GM04504 (cell line): Measurements from ENCODE around the gene PRDX6.
A peak's percentile ranks its signal among the peaks of the same experiment; 100 is the strongest.
"Not testable (repeated sequence)": the region's sequence is repeated elsewhere in the genome, so short reads cannot be mapped to it uniquely, and the experiment has no call there.

Source experiments
- DNase-seq: peaks from one replicate; pipeline ENCODE4 v3.0.0-alpha.2; 2012; ENCODE audit warnings: low read depth

Gene PRDX6

DNA sequence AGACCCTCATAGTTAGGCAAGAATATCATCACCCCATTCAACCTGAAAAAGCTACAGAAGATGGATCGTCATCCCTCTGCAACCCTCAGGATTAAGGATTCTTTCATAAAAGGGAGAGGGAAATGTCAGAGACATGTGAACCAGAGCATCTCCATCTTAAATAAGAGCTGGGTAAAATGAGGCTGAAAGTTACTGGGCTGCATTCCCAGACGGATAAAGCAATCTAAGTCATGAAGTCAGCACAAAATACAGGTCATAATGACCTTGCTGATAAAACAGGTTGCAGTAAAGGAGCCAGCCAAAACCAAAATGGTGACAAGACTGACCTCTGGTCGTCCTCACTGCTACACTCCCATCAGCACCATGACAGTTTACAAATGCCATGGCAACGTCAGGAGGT is 22.6 kb downstream of the PRDX6 start:
- DNase-seq = no peak

DNA sequence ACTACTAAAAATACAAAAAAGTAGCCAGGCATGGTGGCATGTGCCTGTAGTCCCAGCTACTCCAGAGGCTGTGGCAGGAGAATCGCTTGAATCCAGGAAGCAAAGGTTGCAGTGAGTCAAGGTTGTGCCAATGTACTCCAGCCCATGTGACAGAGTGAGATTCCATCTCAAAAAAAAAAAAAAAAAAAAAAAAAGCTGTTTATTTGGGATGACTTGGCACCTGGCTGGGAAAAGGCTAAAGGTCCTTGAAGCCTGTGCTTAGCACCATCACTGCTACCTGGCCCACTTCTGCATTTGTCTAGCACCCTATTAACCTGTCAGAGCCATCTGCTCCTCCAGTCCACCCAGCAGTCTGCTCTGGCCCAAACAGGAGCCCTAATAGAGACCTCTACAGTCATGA is 25.0 kb downstream of the PRDX6 start:
- DNase-seq = no peak

DNA sequence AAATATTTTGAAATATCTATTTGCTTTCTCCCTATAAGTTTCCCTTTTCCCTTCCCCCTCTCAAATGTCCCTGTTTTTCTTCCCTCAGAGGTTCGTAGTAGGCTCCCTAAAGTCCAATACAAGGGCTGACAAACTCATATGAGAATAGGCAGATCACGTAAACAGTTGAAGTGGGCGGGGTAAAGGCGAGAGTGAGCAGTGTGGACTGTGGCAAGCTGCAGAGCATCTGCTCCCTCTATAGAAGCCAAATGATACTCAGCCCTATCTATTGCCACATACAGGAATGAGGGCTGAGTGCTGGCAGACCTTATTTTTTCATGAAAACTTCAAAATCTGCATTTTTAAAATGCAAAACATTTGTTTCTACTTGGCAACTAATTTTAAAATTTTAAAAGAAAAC is 26.3 kb downstream of the PRDX6 start:
- peak; percentile 19 for DNase-seq

DNA sequence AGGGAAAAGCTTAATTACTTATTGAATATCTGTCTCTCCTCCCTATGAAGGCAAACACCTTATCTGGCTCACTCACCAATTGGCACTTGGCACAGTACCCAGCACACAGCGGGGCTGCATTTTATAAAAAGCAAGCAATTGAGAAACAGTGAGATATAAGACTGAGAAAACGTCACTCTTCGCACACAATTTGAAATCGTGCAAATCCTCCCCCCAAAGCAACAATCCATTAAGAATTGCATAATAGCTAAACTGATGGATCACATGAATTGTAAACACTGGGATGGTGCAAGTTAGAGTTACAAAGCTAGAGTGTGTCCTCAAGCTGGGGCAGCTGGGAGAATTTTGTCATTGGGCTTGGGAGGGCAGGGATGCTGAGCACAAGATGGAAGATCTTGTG is 27.1 kb downstream of the PRDX6 start:
- DNase-seq = no peak

DNA sequence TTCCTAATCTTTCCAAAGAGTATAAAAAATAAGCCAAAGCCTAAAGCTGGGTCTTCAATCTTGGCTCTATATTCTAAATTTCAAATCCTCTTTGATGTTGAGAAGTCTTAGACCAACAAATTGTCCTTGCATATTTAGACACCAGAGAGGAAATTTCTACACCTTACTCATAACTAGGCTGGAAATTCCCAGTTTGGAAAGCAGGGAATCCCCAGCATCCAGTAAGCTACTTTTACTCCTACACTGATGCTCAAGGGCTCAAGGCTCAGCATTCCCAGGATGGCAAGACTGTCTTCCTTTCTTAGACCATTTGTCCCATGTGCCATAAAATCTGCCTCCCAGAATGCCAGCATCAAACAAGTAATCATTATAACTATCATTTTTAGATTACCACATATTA is 28.3 kb downstream of the PRDX6 start:
- DNase-seq = no peak

DNA sequence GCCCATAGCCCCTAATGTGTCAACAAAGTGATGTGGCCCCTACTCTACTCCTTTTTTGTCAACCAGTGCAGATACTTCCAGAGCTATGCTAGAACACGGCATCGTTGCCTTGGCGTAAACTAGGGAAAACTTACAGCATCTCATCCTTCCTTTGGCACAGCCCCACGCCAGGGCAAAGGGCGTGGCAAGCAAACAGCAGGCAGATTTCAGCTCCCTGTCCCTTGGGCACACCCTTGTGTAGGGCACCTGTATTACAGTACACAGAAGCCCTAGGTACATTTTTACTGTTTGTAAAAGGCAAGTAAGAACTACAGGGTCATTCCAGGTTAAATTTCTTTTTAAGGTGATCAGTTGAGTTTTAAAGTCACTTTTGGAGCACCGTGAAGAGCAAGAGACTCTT is 29.3 kb downstream of the PRDX6 start:
- no peak for DNase-seq

DNA sequence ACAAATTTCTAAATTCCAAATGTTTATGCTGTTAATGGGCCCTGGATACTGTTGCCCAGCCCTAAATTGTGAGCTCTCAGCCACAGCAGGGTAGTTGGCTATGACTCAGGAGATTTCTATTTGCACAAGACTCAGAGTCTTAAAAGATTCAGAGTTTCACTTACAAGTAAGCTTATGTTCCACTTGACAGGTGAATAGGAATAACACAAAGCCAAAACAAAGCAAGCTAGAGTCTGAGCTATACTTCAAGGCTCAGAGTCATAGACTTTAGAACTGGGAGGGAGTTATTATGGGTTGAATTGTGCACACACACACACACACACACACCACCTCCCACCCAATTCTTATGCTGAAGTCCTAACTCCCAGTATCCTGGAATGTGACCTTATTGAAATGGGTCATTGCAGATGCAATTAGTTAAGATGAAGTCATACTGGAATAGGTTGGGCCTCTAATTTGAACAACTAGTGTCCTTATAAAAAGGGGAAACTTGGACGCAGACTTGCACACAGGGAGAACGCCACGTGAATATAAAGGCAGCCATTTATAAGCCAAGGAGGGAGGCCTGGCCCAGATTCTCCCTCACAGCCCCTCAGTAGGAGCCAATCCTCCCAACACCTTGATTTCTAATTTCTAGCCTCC is 30.2 kb downstream of the PRDX6 start:
- DNase-seq = peak; percentile 44

DNA sequence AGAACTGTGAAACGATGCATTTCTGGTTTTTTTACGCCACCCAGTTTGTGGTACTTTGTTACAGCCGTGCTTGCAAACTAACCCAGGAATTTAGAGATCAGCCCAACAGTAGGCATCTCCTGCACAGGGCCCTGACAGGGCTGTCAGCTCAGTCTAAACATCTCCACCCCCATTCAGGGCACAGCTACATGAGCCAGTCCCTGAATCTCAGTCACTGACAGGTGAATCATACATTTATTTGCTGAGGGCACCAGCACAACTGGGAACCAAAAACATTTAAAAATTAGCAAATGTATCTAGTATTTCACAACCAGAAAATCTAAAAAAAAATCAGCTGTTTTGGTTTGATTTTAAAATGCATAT is 30.7 kb downstream of the PRDX6 start:
- no peak for DNase-seq

DNA sequence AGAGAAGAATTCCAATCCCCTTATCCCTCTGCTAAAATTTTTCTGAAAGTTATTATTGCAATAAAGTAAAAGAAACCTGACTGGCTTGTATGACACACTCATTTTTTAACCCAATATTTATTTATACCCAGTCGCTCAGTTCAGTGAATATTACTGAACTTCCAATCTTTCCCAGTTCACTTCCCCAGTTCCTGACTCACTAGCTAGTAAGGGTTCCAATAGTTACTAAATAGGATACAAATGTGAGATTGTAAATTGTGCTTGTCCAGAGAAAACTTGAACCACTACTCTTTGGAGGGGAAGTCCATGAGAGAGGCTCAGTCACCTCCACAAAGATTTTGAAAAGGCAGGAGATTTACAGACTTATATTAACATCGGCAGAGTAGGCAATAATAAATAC is 31.4 kb downstream of the PRDX6 start:
- DNase-seq = no peak

DNA sequence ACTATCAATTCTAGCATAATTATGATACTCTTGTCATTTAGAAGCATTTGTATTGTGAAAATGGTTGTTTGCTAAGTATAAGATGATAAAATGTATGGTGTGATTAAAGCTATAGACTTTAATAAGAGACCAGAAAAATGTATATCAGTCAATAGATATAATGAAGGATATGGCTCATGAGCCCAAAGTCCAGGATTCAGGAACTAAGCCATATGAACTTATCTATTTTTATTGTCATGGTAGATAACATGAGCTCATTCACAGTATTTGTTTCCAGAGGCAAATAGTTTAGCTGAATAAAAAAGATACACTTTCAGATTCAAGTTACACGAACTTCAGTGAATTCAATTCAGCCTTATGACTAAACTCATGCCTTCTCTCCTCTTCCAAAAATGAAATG is 32.7 kb downstream of the PRDX6 start:
- no peak for DNase-seq

DNA sequence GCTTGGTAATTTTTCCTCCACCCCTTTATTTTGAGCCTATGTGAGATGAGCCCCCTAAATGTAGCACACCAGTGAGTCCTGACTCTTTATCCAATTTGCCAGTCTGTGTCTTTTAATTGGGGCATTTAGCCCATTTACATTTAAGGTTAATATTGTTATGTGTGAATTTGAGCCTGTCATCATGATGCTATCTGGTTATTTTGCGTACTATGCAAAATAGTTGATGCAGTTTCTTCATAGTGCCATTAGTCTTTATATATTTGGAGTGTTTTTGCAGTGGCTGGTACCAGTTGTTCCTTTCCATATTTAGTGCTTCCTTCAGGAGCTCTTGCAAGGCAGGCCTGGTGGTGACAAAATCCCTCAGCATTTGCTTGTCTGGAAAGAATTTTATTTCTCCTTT is 37.4 kb downstream of the PRDX6 start:
- DNase-seq = not testable (repeated sequence)

DNA sequence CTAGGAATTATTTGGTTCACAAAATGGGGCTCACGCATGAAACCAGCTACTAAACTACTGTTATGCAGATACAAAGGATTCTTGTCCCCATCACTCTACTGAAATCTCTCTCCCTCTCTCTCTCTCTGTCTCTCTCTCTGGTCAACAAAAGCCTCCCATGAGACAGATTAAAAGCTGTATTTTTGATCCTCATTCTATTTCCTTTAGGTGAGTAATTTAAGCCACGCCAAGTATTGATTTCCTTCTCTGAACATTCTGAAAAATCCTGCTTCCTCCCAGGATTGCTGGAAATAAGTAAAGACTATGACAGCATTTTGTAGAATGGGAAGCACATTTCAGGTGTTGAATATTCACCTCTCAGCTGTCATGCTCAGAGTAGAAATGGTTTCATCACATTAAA is 43.7 kb downstream of the PRDX6 start:
- DNase-seq = no peak

DNA sequence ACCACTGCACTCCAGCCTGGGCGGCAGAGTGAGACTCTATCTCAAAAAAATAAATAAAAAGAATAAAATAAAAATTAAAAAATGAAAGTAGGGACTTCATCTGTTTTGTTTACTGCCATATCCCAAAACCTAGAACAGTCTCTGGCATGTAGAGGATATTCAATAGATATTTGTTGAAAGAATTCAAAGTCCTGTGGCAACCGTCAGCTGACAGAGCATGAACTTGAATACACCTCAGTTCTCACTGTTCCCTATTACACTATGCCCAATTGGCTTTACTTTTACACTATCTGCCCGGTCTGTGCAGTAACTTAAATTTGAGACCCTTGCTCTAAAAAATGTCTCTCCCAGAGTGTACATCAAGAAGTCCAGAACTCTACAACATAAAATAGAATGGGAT is 46.2 kb downstream of the PRDX6 start:
- DNase-seq = no peak

DNA sequence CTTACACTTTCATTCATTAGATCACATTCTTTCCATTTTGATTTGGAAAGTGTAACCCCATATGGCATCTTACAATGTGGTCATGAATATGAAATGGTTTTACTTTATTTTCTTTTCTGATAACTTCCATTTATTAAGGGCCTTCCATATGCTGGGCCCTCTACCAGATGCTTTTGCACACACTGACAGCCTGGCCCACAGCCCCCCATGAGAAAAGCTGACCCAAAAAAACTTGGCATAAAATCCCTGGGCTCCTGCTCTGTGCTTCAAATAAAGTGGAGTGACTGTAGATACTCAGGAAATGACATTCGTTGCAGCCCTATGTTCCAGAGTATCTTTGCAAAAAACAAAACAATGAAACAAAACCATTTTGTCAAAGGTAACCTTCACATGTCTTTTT is 48.8 kb downstream of the PRDX6 start:
- DNase-seq = no peak

DNA sequence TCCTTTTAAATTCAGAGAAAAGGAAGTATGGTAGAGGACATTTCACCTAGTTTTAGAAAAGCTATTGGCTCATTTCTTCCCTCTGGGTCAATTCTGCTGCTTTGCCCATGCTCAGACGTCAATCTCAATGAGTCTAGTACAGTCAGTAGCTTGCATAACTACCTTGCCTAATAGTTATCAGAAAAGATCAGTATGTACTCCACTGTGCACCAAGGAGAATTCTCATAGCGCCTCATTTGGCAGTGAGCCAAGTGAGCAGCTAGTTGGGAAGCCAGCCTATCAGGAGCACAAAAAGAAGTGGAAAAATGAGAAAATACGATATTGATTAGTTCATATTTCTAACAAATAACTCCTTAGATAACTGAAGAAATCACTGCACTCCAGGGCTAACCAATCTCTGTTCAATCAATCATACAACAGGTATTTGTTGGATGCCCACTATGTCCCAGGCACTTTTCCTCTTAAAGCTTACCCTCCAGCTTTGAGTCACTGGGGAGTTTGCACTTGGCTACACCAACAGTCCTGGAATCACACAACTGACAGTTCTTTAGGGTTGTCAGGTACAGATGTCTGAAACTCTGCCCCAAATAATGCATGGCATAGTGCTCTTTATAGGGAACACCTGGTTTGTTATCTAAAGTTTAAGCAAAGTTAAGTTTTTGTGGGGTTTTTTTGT is 50.2 kb downstream of the PRDX6 start:
- DNase-seq = no peak

DNA sequence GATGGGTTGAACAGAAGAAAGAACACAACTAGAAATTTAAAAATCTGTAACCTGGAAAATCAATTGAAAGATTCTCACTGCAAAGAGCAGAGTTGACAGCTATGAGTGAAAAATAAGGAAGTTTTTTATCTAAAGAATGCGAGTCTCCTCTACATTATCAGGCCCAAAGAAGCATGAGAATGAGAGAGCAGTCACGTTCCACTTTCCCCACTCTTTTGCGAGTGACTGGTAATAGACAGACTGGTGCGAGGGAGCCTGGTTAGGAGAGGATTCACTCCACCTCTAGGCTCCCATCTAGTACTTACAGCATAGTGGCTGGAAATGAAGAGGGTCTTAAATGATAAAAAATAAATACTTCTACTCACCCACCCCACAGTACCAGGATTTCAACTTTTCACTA is 52.0 kb downstream of the PRDX6 start:
- DNase-seq = no peak

DNA sequence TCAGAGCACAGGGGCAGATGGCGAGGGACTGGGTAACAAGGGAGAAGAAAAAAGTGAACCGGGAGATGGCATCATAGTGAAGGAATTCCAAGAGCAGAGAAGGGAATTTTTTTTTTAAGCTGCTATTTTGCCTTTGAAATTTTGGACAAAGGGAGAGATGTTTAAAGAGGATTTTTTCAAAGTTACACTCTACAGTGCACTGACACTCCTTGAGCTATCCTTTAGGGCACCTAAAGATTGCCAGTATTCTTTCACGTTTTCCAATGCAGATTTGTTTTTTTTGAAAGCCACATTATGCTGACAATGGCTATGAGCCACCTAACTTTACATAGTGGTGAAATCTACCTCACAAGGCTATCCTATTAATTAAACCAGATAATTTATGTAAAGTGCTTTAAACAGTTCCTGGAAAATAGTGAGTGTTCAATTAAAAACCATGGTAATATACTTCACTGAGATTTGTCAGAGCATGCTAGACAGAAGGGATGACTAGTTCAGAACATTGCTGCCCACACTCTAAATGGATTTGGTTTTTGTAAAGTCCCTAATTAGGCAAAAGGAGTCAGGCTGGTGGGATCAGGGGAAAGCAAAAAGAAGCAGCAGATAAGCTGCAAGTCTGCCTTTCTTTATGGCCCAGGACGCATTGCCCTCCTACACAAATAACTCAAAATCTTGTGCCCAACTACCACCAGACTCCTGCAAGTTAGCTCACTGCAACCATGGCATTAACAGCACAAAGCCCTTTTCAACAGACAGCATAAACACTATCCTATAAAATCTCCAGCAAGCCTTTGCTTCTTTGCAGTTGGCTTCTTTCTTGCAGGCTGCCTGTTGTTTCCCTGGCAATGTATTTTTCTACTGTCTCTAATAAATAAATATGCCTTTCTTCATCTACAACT is 53.9 kb downstream of the PRDX6 start:
- no peak for DNase-seq

DNA sequence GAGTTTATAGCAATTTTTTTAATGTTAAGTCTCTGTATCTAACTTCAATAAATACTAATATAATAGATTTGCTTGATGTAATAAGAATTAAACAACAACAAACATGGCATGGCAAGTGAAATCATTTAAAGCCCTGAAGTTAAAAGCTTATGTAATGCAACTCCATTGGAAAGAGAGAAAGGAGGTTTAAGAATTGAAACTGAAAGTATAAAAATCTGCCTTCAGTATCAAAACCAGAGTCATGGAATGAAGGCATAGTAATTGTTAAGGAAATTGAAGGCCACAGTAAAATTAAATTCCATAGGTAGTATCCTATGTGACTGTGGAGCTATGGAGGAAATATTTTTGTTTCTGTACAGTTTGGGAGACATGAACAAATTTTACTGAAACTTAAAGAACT is 55.1 kb downstream of the PRDX6 start:
- no peak for DNase-seq

DNA sequence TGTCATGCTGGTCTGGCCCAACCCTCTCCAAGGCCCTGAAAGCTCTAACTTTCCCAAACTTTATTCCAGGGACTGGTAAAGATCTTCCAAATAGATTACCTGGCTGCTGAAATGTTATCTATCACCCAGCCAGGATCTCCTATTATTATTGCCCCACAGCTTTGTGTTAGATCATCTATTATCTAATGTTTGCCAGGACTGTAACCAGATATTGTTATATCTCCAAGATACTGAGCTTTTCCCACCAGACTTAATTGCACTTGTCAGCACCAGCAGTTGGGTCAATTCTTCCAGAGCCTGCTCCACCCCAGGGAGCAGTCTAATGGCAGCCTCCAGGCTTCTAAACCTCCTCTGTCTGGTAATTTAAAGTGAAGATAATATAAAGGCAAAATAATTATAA is 59.1 kb downstream of the PRDX6 start:
- DNase-seq = no peak
